ENCODE measurements around the gene TANC1.

- TF ChIP-seq JUN (IDR thresholded peaks at IDR 0.05; ENCODE audit: borderline replicate concordance, insufficient read depth, insufficient read length, low read depth) (peak; percentile 20), CTCF (IDR thresholded peaks at IDR 0.05; ENCODE audit: extremely low read depth in 1 of 2, insufficient read depth in 1 of 2, low read depth in 1 of 2, low read length in 2 of 2) (no peak), POLR2A (IDR thresholded peaks at IDR 0.05; ENCODE audit: low read depth, low read length) (no peak)
Observed at GRCh38 chr2:159098361-159098760, 129.9 kb downstream of the TANC1 start.
